H9 (cell line): ENCODE results near the gene XRCC3. TPM values are rescaled to one million over a fixed set of nuclear protein-coding genes. Genes with fewer than 3 reads are reported as not detected.

ENCODE experiments used
- DNase-seq: peaks from one replicate; pipeline ENCODE4 v3.0.0-alpha.2; 2017
- H2AFZ ChIP-seq: one replicate; pipeline ENCODE4 v1.6.1; 2013; ENCODE audit warnings: mild to moderate bottlenecking, low read length, control low read depth, moderate library complexity
- H2AK5ac ChIP-seq: 2 replicates; pipeline ENCODE4 v1.6.1; 2013; ENCODE audit warnings: low read length, control low read depth, mixed read lengths; ENCODE audit not compliant: insufficient read length
- H2BK120ac ChIP-seq: one replicate; pipeline ENCODE4 v1.6.1; 2013; ENCODE audit warnings: low read depth, mild to moderate bottlenecking, low read length, control low read depth, inconsistent platforms; ENCODE audit not compliant: poor library complexity, severe bottlenecking
- H2BK12ac ChIP-seq: 2 replicates; pipeline ENCODE4 v1.6.1; 2013; ENCODE audit warnings: low read length, control low read depth, mixed read lengths, low read depth; ENCODE audit not compliant: insufficient read length
- H2BK15ac ChIP-seq: 2 replicates; pipeline ENCODE4 v1.6.1; 2013; ENCODE audit warnings: low read depth, low read length, control low read depth
- H2BK20ac ChIP-seq: one replicate; pipeline ENCODE4 v1.6.1; 2013; ENCODE audit warnings: low read depth, mild to moderate bottlenecking, low read length, control low read depth, inconsistent platforms; ENCODE audit not compliant: poor library complexity, severe bottlenecking
- H2BK5ac ChIP-seq: 2 replicates; pipeline ENCODE4 v1.6.1; 2013; ENCODE audit warnings: low read length, control low read depth, mixed read lengths; ENCODE audit not compliant: insufficient read length
- H3K14ac ChIP-seq: 2 replicates; pipeline ENCODE4 v1.6.1; 2013; ENCODE audit warnings: low read length, control low read depth; ENCODE audit not compliant: insufficient read depth
- H3K18ac ChIP-seq: 2 replicates; pipeline ENCODE4 v1.6.1; 2013; ENCODE audit warnings: low read depth, mild to moderate bottlenecking, mixed read lengths, low read length, control low read depth; ENCODE audit not compliant: insufficient read length
- H3K23ac ChIP-seq: 2 replicates; pipeline ENCODE4 v1.6.1; 2013; ENCODE audit warnings: low read length, control low read depth, mixed read lengths, low read depth; ENCODE audit not compliant: insufficient read length
- H3K23me2 ChIP-seq: 2 replicates; pipeline ENCODE4 v1.6.1; 2013; ENCODE audit warnings: low read depth, mild to moderate bottlenecking, mixed read lengths, low read length, control low read depth; ENCODE audit not compliant: insufficient read length, poor library complexity, severe bottlenecking
- H3K27ac ChIP-seq: 2 replicates; pipeline ENCODE4 v1.5.1; 2013; ENCODE audit warnings: low read length, control low read depth, mixed read lengths, low read depth; ENCODE audit not compliant: insufficient read length
- H3K27me3 ChIP-seq: 2 replicates; pipeline ENCODE4 v1.6.1; 2013; ENCODE audit warnings: low read length, control low read depth, inconsistent platforms; ENCODE audit not compliant: insufficient read depth
- H3K4ac ChIP-seq: 2 replicates; pipeline ENCODE4 v1.6.1; 2013; ENCODE audit warnings: low read depth, mild to moderate bottlenecking, control low read depth, inconsistent platforms, low read length, moderate library complexity
- H3K4me1 ChIP-seq: 2 replicates; pipeline ENCODE4 v1.6.1; 2013; ENCODE audit warnings: low read length, control low read depth, inconsistent platforms; ENCODE audit not compliant: insufficient read depth
- H3K4me2 ChIP-seq: 2 replicates; pipeline ENCODE4 v1.6.1; 2013; ENCODE audit warnings: low read length, control low read depth, mixed read lengths; ENCODE audit not compliant: insufficient read length, insufficient read depth
- H3K56ac ChIP-seq: 2 replicates; pipeline ENCODE4 v1.6.1; 2013; ENCODE audit warnings: low read depth, mild to moderate bottlenecking, mixed read lengths, low read length, control low read depth; ENCODE audit not compliant: insufficient read length
- H3K79me1 ChIP-seq: 2 replicates; pipeline ENCODE4 v1.6.1; 2013; ENCODE audit warnings: low read depth, mild to moderate bottlenecking, moderate library complexity, low read length, control low read depth, inconsistent platforms; ENCODE audit not compliant: insufficient read depth, poor library complexity, severe bottlenecking
- H3K79me2 ChIP-seq: 2 replicates; pipeline ENCODE4 v1.6.1; 2013; ENCODE audit warnings: low read length, control low read depth, inconsistent platforms; ENCODE audit not compliant: insufficient read depth
- H3K9ac ChIP-seq: 2 replicates; pipeline ENCODE4 v1.6.1; 2013; ENCODE audit warnings: low read length, control low read depth, mixed read lengths; ENCODE audit not compliant: insufficient read length; ENCODE audit errors: extremely low read depth
- H3K9me3 ChIP-seq: one replicate; pipeline ENCODE4 v1.6.1; 2013; ENCODE audit warnings: low read depth, low read length, inconsistent platforms; ENCODE audit not compliant: control insufficient read depth
- H3T11ph ChIP-seq: one replicate; pipeline ENCODE4 v1.6.1; 2013; ENCODE audit warnings: mild to moderate bottlenecking, low read length, control low read depth, inconsistent platforms
- H4K20me1 ChIP-seq: one replicate; pipeline ENCODE4 v1.6.1; 2013; ENCODE audit not compliant: control insufficient read depth, insufficient read length, insufficient read depth
- H4K5ac ChIP-seq: 2 replicates; pipeline ENCODE4 v1.6.1; 2013; ENCODE audit warnings: low read depth, mild to moderate bottlenecking, mixed read lengths, low read length, control low read depth; ENCODE audit not compliant: insufficient read length
- H4K8ac ChIP-seq: replicated peaks from 2 replicates; pipeline ENCODE4 v1.6.1; 2013; ENCODE audit warnings: low read length, control low read depth, mixed read lengths, low read depth; ENCODE audit not compliant: insufficient read length
- H4K91ac ChIP-seq: 2 replicates; pipeline ENCODE4 v1.6.1; 2013; ENCODE audit warnings: low read depth, mild to moderate bottlenecking, moderate library complexity, mixed read lengths, low read length, control low read depth; ENCODE audit not compliant: insufficient read length
- H3K27ac Mint-ChIP-seq, 3 experiments: 2 replicates in 2 of 3; 3 replicates in 1 of 3; pipeline ENCODE4 v1.8.0; 2020 to 2021; ENCODE audit warnings: mixed read lengths in 3 of 3, mild to moderate bottlenecking in 1 of 3, moderate library complexity in 1 of 3
- H3K27me3 Mint-ChIP-seq: 2 replicates; pipeline ENCODE4 v1.8.0; 2021; ENCODE audit warnings: low read depth, mild to moderate bottlenecking, moderate library complexity, mixed read lengths
- H3K36me3 Mint-ChIP-seq, 3 experiments: 2 replicates in 2 of 3; 3 replicates in 1 of 3; pipeline ENCODE4 v1.8.0; 2020 to 2021; ENCODE audit warnings: low read depth in 3 of 3, mixed read lengths in 3 of 3; ENCODE audit not compliant: insufficient read depth in 1 of 3
- H3K4me1 Mint-ChIP-seq, 2 experiments: 2 replicates each; pipeline ENCODE4 v1.8.0; 2020; ENCODE audit warnings: mixed read lengths in 2 of 2
- H3K4me3 Mint-ChIP-seq, 2 experiments: 2 replicates in 1 of 2; 3 replicates in 1 of 2; pipeline ENCODE4 v1.8.0; 2020 to 2021; ENCODE audit warnings: mild to moderate bottlenecking in 2 of 2, mixed read lengths in 2 of 2, moderate library complexity in 1 of 2
- H3K9me3 Mint-ChIP-seq, 2 experiments: 2 replicates in 1 of 2; 3 replicates in 1 of 2; pipeline ENCODE4 v1.8.0; 2020; ENCODE audit warnings: mild to moderate bottlenecking in 2 of 2, mixed read lengths in 2 of 2, moderate library complexity in 1 of 2
- CTCF ChIP-seq: fragments of 200-600 bp; sonication (generic); conservative IDR thresholded peaks from 3 replicates; pipeline ENCODE4 v1.8.0; 2021; ENCODE audit warnings: antibody characterized with exemption, mild to moderate bottlenecking
- WGBS: extraction: QIAGEN DNeasy Blood & Tissue Kit; methylation state at CpG from one replicate; pipeline ENCODE4 v1.1.7; 2013; ENCODE audit warnings: missing lambda C conversion rate, low lambda C conversion rate, mixed read lengths; ENCODE audit not compliant: insufficient read length; ENCODE audit errors: extremely low coverage; 5-methylcytosine and 5-hydroxymethylcytosine counted together
- total RNA-seq: library from RNA; stranded (reverse); gene quantifications from 2 replicates; pipeline ENCODE4 v1.2.1, GENCODE V29; 2021

XRCC3 gene
- total RNA-seq, 1 experiment from 2014 or later = 45.3 TPM

- no peak overlapping the region for H3K27ac Mint-ChIP-seq
- H2BK20ac ChIP-seq = no peak overlapping the region
- H3K9ac ChIP-seq = no peak overlapping the region
- no peak overlapping the region for H3K27ac ChIP-seq
- no peaks in the 10 kb centered on the region for H3K9me3 ChIP-seq
- H3K9me3 Mint-ChIP-seq = no peaks in the 10 kb centered on the region; a peak in 1 of 5 replicates
- H2BK12ac ChIP-seq = no peak overlapping the region
- H4K20me1 ChIP-seq = no peaks in the 10 kb centered on the region
- no peak overlapping the region for H3K23ac ChIP-seq
- no CpG with 5 or more reads among the region's 21 CpGs for WGBS
- H4K8ac ChIP-seq = no peak overlapping the region
- no peak overlapping the region for H2AK5ac ChIP-seq
- no peak overlapping the region for H3K4ac ChIP-seq
- H3K27me3 Mint-ChIP-seq = peaks cover 1% of the 10 kb centered on the region; the same call in 1 of the 2 replicates
- H3K18ac ChIP-seq = no peak overlapping the region
- peaks cover 16 to 51% (median 48%) of the 10 kb centered on the region in 3 experiments; a peak in 6 of 7 replicates for H3K36me3 Mint-ChIP-seq
- H3K4me2 ChIP-seq = no peak overlapping the region
- no peak overlapping the region for H3T11ph ChIP-seq
- no peak overlapping the region for H2BK5ac ChIP-seq
- peaks cover 7 to 13% of the 10 kb centered on the region in 2 experiments for H3K4me1 Mint-ChIP-seq
- H3K4me1 ChIP-seq = no peaks in the 10 kb centered on the region; the same call in 1 of the 2 replicates
- H2AFZ ChIP-seq = no peak overlapping the region
- no peak overlapping the region for H4K5ac ChIP-seq
- H2BK15ac ChIP-seq = no peak overlapping the region
- no peaks in the 10 kb centered on the region for H3K23me2 ChIP-seq
- H4K91ac ChIP-seq = no peak overlapping the region
- H3K27me3 ChIP-seq = no peaks in the 10 kb centered on the region
- DNase-seq = no peak
- no peaks in the 10 kb centered on the region for H3K79me2 ChIP-seq
- no peak for TF ChIP-seq CTCF
- no peak overlapping the region for H3K56ac ChIP-seq
- no peak overlapping the region for H3K14ac ChIP-seq
- H3K4me3 Mint-ChIP-seq = no peak overlapping the region
- H2BK120ac ChIP-seq = no peak overlapping the region
- H3K79me1 ChIP-seq = no peaks in the 10 kb centered on the region
Observed at GRCh38 chr14:103700753-103701490, 14.3 kb downstream of the XRCC3 start.
